SK-N-SH treated with all-trans-retinoic acid at 6 μM for 48 hours (cell line): ENCODE results near the gene SLC9A7.

ENCODE experiments used
- ATAC-seq: fragments of 200-7000 bp; cut with Tn5 transposase; 3 replicates; pipeline ENCODE4 v1.9.1; 2020; ENCODE audit warnings: mild to moderate bottlenecking, moderate library complexity
- BACH2 ChIP-seq: fragments of 250-450 bp; sonication (Bioruptor Pico); IDR thresholded peaks from 2 replicates; pipeline ENCODE4 v1.9.0; 2021; ENCODE audit warnings: mild to moderate bottlenecking, borderline replicate concordance
- CSDC2 ChIP-seq: fragments of 250-450 bp; sonication (Bioruptor Pico); IDR thresholded peaks from 2 replicates; pipeline ENCODE4 v1.5.0; 2020; ENCODE audit warnings: mild to moderate bottlenecking, moderate library complexity
- CSRNP3 ChIP-seq: fragments of 250-450 bp; sonication (Bioruptor Pico); IDR thresholded peaks from 2 replicates; pipeline ENCODE4 v1.5.1; 2021; ENCODE audit warnings: mild to moderate bottlenecking, moderate library complexity
- GLIS3 ChIP-seq: fragments of 250-450 bp; sonication (Bioruptor Pico); IDR thresholded peaks from 2 replicates; pipeline ENCODE4 v1.5.0; 2020; ENCODE audit warnings: mild to moderate bottlenecking, moderate library complexity
- ISL1 ChIP-seq: fragments of 250-450 bp; sonication (Bioruptor Pico); IDR thresholded peaks from 2 replicates; pipeline ENCODE4 v2.1.2; 2022; ENCODE audit warnings: mild to moderate bottlenecking, moderate library complexity
- OSR1 ChIP-seq: fragments of 250-450 bp; sonication (Bioruptor Pico); IDR thresholded peaks from 2 replicates; pipeline ENCODE4 v1.8.0; 2022; ENCODE audit warnings: moderate library complexity, mild to moderate bottlenecking, inconsistent platforms
- PPARA ChIP-seq: fragments of 250-450 bp; sonication (Bioruptor Pico); IDR thresholded peaks from 2 replicates; pipeline ENCODE4 v1.5.0; 2020; ENCODE audit warnings: mild to moderate bottlenecking, borderline replicate concordance
- RARB ChIP-seq: fragments of 250-450 bp; sonication (Bioruptor Pico); IDR thresholded peaks from 2 replicates; pipeline ENCODE4 v1.8.0; 2021; ENCODE audit warnings: mild to moderate bottlenecking, moderate library complexity
- SNAI2 ChIP-seq: fragments of 250-450 bp; sonication (Bioruptor Pico); IDR thresholded peaks from 2 replicates; pipeline ENCODE4 v1.5.0; 2020; ENCODE audit warnings: mild to moderate bottlenecking, moderate library complexity
- TCF4 ChIP-seq: fragments of 250-450 bp; sonication (Bioruptor Pico); IDR thresholded peaks from 2 replicates; pipeline ENCODE4 v1.8.0; 2021; ENCODE audit warnings: mild to moderate bottlenecking, moderate library complexity, borderline replicate concordance
- TOX ChIP-seq: fragments of 250-450 bp; sonication (Bioruptor Pico); IDR thresholded peaks from 2 replicates; pipeline ENCODE4 v1.8.0; 2021; ENCODE audit warnings: mild to moderate bottlenecking, moderate library complexity, borderline replicate concordance
- ZC3H10 ChIP-seq: fragments of 250-450 bp; sonication (Bioruptor Pico); IDR thresholded peaks from 2 replicates; pipeline ENCODE4 v1.5.1; 2021; ENCODE audit warnings: mild to moderate bottlenecking, moderate library complexity
- ZFP3 ChIP-seq: fragments of 250-450 bp; sonication (Bioruptor Pico); IDR thresholded peaks from 2 replicates; pipeline ENCODE4 v1.5.0; 2020; ENCODE audit warnings: mild to moderate bottlenecking, moderate library complexity
- ZFP30 ChIP-seq: fragments of 450-650 bp; formaldehyde crosslinking; IDR thresholded peaks from 2 replicates; pipeline ENCODE4 v1.5.0; 2022; ENCODE audit warnings: mild to moderate bottlenecking, moderate library complexity
- ZNF565 ChIP-seq: fragments of 450-650 bp; formaldehyde crosslinking; conservative IDR thresholded peaks from 2 replicates; pipeline ENCODE4 v1.5.0; 2020; ENCODE audit warnings: low read depth, mild to moderate bottlenecking, moderate library complexity
- ZNF8 ChIP-seq: fragments of 450-650 bp; formaldehyde crosslinking; IDR thresholded peaks from 2 replicates; pipeline ENCODE4 v1.5.0; 2020; ENCODE audit warnings: mild to moderate bottlenecking, moderate library complexity
- TF ChIP-seq, protein P1 (sequence below): fragments of 250-450 bp; sonication (Bioruptor Pico); IDR thresholded peaks from 2 replicates; pipeline ENCODE4 v1.8.0; 2020; ENCODE audit warnings: mild to moderate bottlenecking, moderate library complexity, borderline replicate concordance
- TF ChIP-seq, protein P2 (sequence below): fragments of 250-450 bp; sonication (Bioruptor Pico); IDR thresholded peaks from 2 replicates; pipeline ENCODE4 v1.8.0; 2021; ENCODE audit warnings: low read depth, mild to moderate bottlenecking, moderate library complexity, borderline replicate concordance

Gene SLC9A7

DNA sequence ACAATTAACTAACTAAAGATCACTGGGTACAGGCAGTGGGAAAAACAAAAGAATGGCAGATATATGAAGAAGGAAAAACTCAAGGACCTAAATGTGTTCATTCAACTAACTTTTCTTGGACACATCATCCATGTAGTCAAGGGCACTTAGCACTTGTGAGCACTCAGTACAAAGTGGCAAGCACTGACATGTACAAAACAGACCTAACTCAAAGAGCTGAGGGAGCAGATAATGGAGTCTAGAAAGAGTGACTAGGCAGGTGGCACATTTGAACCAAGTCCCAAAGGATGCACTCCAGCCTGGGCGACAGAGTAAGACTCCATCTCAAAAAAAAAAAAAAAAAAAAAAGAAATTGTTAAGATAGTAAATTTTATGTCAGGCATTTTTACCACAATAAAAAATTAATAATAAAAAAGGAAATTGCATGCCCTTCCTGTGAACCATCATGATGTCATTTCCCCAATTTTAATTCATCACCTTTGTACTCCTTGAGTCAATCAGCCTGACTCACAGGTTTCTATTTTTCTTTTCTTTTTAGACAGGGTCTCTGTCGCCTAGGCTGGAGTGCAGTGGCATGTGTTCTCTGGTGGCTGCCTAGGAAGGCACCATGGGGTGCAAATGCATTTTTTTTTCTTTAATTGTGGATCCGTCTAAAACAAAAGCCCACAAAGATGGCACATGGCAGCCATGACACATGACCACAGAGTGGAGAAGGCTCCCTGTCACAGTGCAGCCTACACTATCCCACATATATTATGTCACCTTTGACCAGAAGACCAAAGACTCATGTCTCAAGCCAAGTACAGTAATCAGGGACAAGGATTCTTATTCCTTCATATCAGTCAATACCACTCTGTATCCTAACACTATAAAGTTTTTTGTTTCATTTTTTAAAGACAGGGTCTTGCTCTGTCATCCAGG, 93.4 kb downstream of the SLC9A7 start:
- no peak for ATAC-seq
- TF ChIP-seq ZFP3 (no peak), ISL1 (CRISPR knock-in tag) (no peak), ZNF565 (CRISPR knock-in tag) (no peak), TCF4 (no peak)

DNA sequence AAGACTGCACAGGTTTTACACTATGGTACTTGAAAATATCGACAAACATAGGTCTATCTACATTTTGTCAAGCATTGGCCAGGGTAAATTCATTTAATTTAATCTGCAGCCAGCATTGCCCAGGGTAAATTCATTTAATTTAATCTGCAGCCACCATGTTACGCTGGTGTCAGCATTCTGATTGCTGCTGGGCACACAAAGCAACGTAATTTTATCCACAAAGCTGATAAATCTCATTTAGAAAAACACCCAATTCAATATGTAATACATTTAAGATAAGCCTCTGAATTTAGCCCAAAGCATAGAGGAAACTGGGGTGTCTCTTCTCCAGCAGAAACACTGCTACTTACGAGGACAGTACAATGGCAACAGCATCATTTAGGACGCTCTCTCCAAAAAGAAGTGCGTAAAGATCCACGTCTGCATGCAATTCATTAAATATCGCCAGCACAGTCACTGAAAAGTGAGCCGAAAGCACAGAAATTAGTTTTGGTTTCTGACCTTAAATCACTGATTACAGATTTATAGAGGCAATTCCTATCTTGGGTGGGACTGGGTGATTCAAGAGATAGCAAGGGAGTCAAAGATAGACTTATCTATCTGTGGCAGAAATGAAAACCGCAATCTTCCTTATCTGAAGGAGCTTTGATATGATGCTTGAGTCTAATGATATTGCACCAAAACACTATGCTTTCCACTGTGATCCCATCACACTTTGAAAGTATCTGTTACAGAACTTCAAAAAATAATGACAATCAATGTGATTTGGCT, 96.5 kb downstream of the SLC9A7 start:
- no peak for ATAC-seq
- TF ChIP-seq PPARA (CRISPR knock-in tag) = no peak
- TF ChIP-seq ZC3H10 (CRISPR knock-in tag) = no peak
- no peak for TF ChIP-seq TOX
- TF ChIP-seq, all 23 proteins: peak for 0

- ATAC-seq = peak; percentile 30; the same call in 1 of the 3 replicates
- TF ChIP-seq PPARA (CRISPR knock-in tag) = no peak
- TF ChIP-seq, protein P1, sequence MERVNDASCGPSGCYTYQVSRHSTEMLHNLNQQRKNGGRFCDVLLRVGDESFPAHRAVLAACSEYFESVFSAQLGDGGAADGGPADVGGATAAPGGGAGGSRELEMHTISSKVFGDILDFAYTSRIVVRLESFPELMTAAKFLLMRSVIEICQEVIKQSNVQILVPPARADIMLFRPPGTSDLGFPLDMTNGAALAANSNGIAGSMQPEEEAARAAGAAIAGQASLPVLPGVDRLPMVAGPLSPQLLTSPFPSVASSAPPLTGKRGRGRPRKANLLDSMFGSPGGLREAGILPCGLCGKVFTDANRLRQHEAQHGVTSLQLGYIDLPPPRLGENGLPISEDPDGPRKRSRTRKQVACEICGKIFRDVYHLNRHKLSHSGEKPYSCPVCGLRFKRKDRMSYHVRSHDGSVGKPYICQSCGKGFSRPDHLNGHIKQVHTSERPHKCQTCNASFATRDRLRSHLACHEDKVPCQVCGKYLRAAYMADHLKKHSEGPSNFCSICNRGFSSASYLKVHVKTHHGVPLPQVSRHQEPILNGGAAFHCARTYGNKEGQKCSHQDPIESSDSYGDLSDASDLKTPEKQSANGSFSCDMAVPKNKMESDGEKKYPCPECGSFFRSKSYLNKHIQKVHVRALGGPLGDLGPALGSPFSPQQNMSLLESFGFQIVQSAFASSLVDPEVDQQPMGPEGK = no peak
- TF ChIP-seq SNAI2 = no peak
- no peak for TF ChIP-seq ZNF8 (CRISPR knock-in tag)
- TF ChIP-seq TCF4 = no peak
- no peak for TF ChIP-seq TOX
- TF ChIP-seq ZC3H10 (CRISPR knock-in tag) = no peak
- no peak for TF ChIP-seq CSRNP3 (CRISPR knock-in tag)
- no peak for TF ChIP-seq ZFP30
- no peak for TF ChIP-seq GLIS3 (CRISPR knock-in tag)
- TF ChIP-seq CSDC2 (CRISPR knock-in tag) = no peak
Measured at GRCh38 chrX:46653482-46653881, 105.4 kb downstream of the SLC9A7 start.

DNA sequence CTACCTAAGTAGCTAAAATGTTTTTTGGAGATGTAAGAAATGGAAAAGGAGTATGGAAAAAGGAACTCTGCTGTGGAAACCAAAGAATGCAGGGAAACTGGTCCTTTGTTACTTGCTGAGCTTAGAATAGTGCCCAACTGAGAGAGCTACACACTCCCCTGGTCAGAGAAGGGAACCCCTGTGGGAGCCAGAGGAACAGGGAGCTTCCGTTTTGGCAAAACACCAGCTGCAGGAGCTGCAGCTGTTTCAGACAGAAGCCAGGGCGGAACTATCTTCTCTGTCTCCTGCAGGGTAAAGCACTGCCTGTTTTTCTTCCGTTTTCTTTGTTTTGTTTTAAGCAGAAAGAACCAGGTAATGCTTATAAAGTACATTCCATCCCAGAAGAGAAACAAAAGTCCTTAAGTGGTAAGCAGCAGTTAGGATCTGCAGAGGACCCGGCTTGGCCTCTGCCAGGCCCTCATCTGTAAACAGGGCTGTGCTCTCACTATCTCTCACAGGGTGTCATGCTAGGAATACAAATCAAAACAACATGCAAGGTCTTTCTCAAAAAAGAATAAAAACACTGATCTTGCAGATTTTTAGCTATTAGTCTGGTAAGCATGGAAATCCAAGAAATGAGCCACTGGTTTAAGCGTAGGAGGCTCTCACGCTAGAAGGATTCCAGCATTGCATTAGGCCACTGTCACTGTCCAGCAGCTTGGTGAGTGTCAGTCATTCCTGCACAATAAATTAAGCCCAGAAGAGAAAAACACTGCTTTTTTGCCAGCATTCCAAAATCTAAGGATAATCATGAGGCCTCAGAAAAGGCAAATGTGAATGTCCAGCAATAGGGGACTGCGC, 109.3 kb downstream of the SLC9A7 start:
- TF ChIP-seq BACH2 (CRISPR knock-in tag) (no peak), RARB (no peak), ZFP30 (no peak), ISL1 (CRISPR knock-in tag) (no peak), OSR1 (CRISPR knock-in tag) (no peak), CSDC2 (CRISPR knock-in tag) (no peak), ZC3H10 (CRISPR knock-in tag) (no peak)
- TF ChIP-seq, protein P1 = no peak
- ATAC-seq = peak; percentile 21; the same call in 1 of the 3 replicates

DNA sequence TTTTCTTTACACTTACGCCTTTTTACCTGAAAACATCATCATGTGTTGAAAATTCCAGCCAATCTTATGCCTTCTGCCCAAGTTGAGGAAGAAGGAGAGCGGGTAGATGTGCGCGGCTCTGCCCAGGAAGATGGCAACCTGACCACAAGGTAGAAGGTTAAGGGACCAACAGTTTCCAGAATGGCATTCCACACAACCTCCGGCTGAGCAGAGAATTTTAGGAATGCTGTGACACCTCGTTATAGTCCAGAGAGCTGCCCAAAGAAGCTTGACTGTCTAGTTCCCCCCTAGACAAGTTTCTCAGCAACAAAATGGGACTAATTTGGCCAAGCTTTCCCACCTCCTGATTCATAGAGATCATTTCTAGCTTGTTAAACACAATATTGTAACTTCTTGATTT, 110.3 kb downstream of the SLC9A7 start:
- ATAC-seq = no peak
- TF ChIP-seq TCF4 (no peak), CSRNP3 (CRISPR knock-in tag) (no peak)
- TF ChIP-seq, protein P2, sequence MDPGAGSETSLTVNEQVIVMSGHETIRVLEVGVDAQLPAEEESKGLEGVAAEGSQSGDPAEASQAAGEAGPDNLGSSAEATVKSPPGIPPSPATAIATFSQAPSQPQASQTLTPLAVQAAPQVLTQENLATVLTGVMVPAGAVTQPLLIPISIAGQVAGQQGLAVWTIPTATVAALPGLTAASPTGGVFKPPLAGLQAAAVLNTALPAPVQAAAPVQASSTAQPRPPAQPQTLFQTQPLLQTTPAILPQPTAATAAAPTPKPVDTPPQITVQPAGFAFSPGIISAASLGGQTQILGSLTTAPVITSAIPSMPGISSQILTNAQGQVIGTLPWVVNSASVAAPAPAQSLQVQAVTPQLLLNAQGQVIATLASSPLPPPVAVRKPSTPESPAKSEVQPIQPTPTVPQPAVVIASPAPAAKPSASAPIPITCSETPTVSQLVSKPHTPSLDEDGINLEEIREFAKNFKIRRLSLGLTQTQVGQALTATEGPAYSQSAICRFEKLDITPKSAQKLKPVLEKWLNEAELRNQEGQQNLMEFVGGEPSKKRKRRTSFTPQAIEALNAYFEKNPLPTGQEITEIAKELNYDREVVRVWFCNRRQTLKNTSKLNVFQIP (CRISPR knock-in tag) = no peak
